GM12801 (cell line): ENCODE data around the gene CHMP4B.

Experiments
- TF ChIP-seq, protein P1 (sequence below): IDR thresholded peaks from one replicate; pipeline ENCODE4 v1.5.1; 2011; ENCODE audit warnings: control low read depth; ENCODE audit not compliant: insufficient read length; ENCODE audit errors: extremely low read depth

Gene CHMP4B

GRCh38 chr20:33814238-33814712, 3.1 kb downstream of the CHMP4B start:
- TF ChIP-seq, protein P1, sequence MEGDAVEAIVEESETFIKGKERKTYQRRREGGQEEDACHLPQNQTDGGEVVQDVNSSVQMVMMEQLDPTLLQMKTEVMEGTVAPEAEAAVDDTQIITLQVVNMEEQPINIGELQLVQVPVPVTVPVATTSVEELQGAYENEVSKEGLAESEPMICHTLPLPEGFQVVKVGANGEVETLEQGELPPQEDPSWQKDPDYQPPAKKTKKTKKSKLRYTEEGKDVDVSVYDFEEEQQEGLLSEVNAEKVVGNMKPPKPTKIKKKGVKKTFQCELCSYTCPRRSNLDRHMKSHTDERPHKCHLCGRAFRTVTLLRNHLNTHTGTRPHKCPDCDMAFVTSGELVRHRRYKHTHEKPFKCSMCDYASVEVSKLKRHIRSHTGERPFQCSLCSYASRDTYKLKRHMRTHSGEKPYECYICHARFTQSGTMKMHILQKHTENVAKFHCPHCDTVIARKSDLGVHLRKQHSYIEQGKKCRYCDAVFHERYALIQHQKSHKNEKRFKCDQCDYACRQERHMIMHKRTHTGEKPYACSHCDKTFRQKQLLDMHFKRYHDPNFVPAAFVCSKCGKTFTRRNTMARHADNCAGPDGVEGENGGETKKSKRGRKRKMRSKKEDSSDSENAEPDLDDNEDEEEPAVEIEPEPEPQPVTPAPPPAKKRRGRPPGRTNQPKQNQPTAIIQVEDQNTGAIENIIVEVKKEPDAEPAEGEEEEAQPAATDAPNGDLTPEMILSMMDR = no peak

DNA sequence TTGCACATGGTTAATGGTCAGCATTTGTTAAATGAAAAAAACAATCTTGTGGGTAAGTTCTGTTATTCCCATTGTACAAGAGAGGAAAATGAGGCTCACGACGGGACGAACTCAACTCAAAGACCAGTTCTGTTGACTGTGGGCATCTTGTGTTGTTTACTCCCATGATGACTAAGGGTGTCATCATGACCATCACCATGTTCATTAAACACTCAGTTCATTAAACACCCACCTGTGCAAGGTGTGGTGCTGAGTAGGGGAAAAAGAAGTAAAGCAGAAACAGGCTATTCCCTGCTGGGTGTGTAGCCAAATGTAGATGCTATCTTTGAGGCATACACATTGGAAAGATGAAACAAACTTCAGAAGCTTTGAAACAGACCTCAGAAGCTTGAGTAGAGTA, 4.5 kb downstream of the CHMP4B start:
- TF ChIP-seq, protein P1 = no peak

DNA sequence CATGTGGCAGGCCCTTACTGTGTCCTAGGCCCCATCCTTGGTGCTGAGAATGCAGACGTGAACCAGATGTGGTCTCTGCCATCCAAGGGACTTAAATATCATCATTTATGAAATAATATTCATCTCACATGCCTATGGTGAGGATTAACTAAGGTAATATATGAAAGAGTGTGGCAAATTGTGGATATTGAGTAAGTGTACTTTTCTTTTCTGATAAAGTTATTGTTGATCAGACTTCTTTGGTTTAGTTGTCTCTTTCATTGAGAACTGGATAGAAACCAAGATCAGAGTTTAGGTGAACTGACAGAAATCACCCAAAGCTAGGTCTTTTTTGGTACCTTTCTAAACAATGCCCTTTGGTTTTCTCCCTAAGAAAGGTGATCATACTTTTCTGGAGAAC, 5.0 kb downstream of the CHMP4B start:
- TF ChIP-seq, protein P1 = no peak

GRCh38 chr20:33817411-33817810, 6.3 kb downstream of the CHMP4B start:
- TF ChIP-seq, protein P1 = no peak

DNA sequence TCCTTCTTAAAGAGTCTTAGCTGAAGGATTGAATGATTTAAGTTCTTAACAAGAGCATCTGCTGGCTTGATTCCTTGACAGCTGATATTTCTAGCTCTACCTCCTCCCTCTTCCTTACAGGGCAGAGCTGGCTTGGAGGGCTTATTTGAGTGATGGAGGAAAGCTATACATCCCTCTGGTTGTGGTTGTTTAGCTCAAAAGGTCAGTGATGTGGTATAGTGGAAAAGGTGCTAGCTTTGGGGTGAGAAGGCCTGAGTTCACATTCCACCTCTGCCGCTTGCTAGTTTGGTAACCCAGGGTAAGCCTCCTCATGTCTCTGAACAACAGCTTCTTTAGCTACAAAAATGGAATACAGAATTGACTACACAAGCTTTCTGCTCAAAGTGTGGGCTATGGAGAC, 8.3 kb downstream of the CHMP4B start:
- TF ChIP-seq, protein P1 = no peak

DNA sequence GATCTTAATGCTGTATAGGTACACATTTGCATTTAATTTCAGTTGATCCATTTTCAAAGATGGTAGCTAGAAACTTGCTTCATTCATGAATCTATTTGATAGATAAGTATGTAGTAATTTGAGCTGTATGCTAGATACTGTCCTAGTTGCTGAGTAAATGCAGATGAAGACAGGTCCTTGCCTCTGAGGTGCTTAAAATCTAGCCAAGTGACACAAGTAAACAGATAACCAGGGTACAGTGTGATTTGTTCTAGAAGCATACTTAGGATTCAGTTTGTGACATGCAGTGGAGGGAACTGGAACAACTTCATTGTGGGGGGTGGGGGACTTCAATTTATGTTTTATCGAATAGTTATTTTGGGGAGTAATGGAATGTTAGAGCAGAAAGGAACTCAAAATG, 9.2 kb downstream of the CHMP4B start:
- TF ChIP-seq, protein P1 = no peak

DNA sequence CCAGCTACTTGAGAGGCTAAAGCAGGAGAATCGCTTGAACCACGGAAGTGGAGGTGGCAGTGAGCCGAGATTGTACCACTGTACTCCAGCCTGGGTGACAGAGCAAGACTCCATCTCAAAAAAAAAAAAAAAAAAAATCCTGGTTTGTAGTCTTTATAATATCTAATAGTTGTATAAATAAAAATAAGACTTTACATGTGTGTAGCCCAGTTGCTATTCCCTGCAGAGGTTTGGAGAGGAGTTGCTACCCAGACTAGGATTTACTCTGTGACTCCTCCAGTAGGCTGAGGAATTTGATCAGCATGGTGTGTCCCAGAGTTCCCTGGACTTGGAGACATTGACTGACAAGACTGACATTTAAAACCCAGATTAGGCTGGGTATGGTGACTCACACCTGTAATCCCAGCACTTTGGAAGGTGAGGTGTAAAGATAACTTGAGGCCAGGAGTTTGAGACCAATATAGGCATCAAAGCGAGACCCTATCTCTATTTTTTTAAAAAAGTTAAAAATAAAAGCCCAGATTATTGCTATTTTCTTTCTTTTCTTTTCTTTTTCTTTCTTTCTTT, 10.2 kb downstream of the CHMP4B start:
- TF ChIP-seq, protein P1 = no peak

DNA sequence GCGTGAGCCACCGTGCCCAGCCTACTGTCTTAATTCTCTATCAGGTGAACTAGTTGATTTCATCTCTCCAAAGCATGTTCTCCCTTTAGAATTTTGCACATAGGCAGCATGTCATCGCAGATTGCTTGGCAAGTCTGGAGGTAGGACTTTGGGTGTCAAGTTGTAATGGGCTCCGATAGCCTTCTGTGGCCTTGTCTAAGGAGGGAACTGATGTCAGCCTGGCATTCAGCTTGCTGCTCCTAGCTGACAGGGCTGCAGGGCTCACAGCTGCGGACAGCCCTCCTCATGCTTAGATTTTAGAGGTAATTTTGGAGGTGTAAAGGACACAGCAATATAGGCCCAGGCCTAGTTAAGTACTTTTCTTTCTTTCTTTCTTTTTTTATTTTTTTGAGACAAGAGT, 11.3 kb downstream of the CHMP4B start:
- TF ChIP-seq, protein P1 = no peak
